ENCODE results near the gene CLECL1. TPM values are rescaled to one million over a fixed set of nuclear protein-coding genes. Genes with fewer than 3 reads are reported as not detected.

CLECL1 gene
- polyA plus RNA-seq, 1 of the 3 experiments (the other 2 are of a cell fraction), result not detected

DNA sequence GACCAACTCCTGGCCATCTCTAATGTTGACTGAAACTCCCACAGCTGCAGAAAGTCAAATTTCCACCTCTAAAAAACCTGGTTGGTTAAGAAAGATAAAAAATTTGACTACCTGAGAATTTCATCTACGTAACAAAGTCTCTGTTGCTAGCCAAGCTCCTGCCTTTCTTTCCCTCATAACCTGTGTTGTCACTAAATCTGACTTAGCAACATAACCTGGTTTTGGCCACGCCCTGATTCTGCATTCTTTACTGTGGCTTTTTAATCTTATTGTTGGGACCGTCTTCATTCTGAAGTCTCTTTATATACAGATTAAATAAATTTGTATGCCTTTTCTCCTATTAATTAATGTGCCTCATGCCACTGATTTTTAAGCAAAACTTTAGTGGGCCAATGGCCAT is 43.9 kb upstream of the CLECL1 start:
- ChIA-PET CTCF (no interaction called here), POLR2A (no interaction called here)
- H3K4me1 ChIP-seq (ENCODE audit: control insufficient read depth in 1 of 2, insufficient read depth in 2 of 2, low read depth in 1 of 2, low read length in 1 of 2), result no peaks in the 10 kb centered on the region
- 14% methylated on average over 3 of the region's 3 CpGs for WGBS (ENCODE audit: low lambda C conversion rate)
- H3K9me2 ChIP-seq, result no peaks in the 10 kb centered on the region
- no peaks in the 10 kb centered on the region for H3K36me3 ChIP-seq (replicated peaks in 1 of 2; ENCODE audit: control insufficient read depth in 1 of 2, insufficient read depth in 2 of 2, low read length in 1 of 2)
- DNase-seq, result no peak
- H3K27ac ChIP-seq (ENCODE audit: low read depth in 2 of 2, low read length in 1 of 2), result no peak overlapping the region
- H4K20me1 ChIP-seq (ENCODE audit: insufficient read depth), result no peaks in the 10 kb centered on the region
- no peak overlapping the region for H3K9ac ChIP-seq
- no peak overlapping the region for H2AFZ ChIP-seq (ENCODE audit: low read depth)
- no peak for TF ChIP-seq NFIC (IDR thresholded peaks at IDR 0.05; ENCODE audit: borderline replicate concordance)
- TF ChIP-seq RAD21 (IDR thresholded peaks at IDR 0.05; ENCODE audit: low read length), result no peak
- no peak for TF ChIP-seq TAF1 (IDR thresholded peaks at IDR 0.05; ENCODE audit: borderline replicate concordance, low read depth, low read length)
- no peak overlapping the region for H3K4me3 ChIP-seq (ENCODE audit: low read depth in 2 of 2, low read length in 1 of 2)
- H3K9me3 ChIP-seq, result no peaks in the 10 kb centered on the region
- H3K79me2 ChIP-seq (ENCODE audit: insufficient read depth), result no peaks in the 10 kb centered on the region
- H3K4me2 ChIP-seq, result no peak overlapping the region
- H3K27me3 ChIP-seq (ENCODE audit: insufficient read depth), result no peaks in the 10 kb centered on the region; the same call in 1 of the 2 replicates
- no peaks in the 10 kb centered on the region for H3F3A ChIP-seq (replicated peaks; ENCODE audit: insufficient read depth)

DNA sequence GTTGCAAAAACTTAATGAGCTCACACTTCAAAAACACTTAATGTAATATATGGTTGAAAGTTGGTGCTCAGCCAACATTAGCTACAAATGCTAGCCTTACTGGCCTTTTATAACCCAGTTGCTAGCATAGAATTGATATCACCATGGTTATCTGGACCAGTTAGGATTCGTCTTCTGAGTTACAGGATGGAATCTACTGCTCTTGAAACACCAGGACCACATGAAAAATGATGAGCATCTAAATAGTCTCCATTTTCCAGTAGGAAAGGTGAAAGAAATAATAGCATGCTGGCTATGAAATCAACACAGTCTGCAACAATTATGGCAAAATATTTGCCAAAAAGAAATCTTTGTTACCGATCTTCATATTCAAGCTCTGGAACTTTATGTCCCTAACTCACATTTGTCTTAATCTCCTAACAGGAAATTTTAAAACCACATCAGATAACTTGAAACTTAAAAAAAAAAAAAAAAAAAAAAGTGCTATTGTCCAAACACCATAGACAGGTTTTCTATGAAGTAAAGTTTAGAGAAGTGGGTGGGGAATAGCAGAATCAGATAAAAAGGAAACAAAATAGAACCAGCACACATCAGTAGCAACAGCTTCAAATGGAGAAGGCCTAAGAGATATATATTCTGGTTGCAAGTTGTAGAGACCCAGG is 40.5 kb upstream of the CLECL1 start:
- Histone ChIP-seq H3K4me2 (no peak overlapping the region), H3K36me3 (replicated peaks in 1 of 2; ENCODE audit: control insufficient read depth in 1 of 2, insufficient read depth in 2 of 2, low read length in 1 of 2) (no peaks in the 10 kb centered on the region), H3K27ac (ENCODE audit: low read depth in 2 of 2, low read length in 1 of 2) (no peak overlapping the region), H3K4me3 (ENCODE audit: low read depth in 2 of 2, low read length in 1 of 2) (no peak overlapping the region), H2AFZ (ENCODE audit: low read depth) (no peak overlapping the region), H3K9me3 (no peaks in the 10 kb centered on the region), H3K27me3 (ENCODE audit: insufficient read depth) (no peaks in the 10 kb centered on the region; the same call in 1 of the 2 replicates), H3K9ac (no peak overlapping the region), H3K4me1 (ENCODE audit: control insufficient read depth in 1 of 2, insufficient read depth in 2 of 2, low read depth in 1 of 2, low read length in 1 of 2) (no peaks in the 10 kb centered on the region), H3K79me2 (ENCODE audit: insufficient read depth) (no peaks in the 10 kb centered on the region), H3F3A (replicated peaks; ENCODE audit: insufficient read depth) (no peaks in the 10 kb centered on the region), H4K20me1 (ENCODE audit: insufficient read depth) (no peaks in the 10 kb centered on the region), H3K9me2 (no peaks in the 10 kb centered on the region)
- DNase-seq, result no peak
- ChIA-PET CTCF (interaction anchor here (3.4 kb wide), 1 partner anchor 23 kb away, joined by 23 read pairs; no protein-coding TSS in a partner anchor), POLR2A (no interaction called here)
- TF ChIP-seq, protein P1, sequence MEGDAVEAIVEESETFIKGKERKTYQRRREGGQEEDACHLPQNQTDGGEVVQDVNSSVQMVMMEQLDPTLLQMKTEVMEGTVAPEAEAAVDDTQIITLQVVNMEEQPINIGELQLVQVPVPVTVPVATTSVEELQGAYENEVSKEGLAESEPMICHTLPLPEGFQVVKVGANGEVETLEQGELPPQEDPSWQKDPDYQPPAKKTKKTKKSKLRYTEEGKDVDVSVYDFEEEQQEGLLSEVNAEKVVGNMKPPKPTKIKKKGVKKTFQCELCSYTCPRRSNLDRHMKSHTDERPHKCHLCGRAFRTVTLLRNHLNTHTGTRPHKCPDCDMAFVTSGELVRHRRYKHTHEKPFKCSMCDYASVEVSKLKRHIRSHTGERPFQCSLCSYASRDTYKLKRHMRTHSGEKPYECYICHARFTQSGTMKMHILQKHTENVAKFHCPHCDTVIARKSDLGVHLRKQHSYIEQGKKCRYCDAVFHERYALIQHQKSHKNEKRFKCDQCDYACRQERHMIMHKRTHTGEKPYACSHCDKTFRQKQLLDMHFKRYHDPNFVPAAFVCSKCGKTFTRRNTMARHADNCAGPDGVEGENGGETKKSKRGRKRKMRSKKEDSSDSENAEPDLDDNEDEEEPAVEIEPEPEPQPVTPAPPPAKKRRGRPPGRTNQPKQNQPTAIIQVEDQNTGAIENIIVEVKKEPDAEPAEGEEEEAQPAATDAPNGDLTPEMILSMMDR (IDR thresholded peaks at IDR 0.05), result no peak
- TF ChIP-seq FOSL2 (IDR thresholded peaks at IDR 0.05; ENCODE audit: borderline replicate concordance, low read depth) (no peak), SMC3 (IDR thresholded peaks at IDR 0.05; ENCODE audit: low read depth, low read length) (no peak), NFIC (IDR thresholded peaks at IDR 0.05; ENCODE audit: borderline replicate concordance) (no peak), MXI1 (IDR thresholded peaks at IDR 0.05; ENCODE audit: low read depth, low read length) (no peak), EP300 (IDR thresholded peaks at IDR 0.05; ENCODE audit: borderline replicate concordance in 1 of 2, low read depth in 1 of 2, low read length in 1 of 2) (no peak)
- 9% methylated on average over 2 of the region's 2 CpGs for WGBS (ENCODE audit: low lambda C conversion rate)

DNA sequence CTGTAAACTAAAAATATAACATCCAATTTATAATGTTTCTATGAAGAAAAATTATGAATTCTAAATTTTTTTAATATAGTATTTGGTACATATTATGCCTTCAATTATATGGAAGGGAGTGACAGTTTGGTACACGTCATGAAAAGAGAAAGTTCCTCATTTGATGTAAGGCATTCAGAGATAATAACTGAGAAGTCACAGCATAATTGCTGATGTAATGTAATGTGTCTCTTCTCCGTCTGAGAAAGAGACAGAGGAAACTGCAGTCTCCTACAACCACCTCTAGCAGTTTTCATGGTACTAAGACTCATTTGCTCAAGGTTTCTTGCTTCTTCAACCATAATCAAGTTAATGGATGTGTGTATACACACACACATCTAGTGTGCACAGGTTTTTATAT is 30.1 kb upstream of the CLECL1 start:
- no peaks in the 10 kb centered on the region for H4K20me1 ChIP-seq (ENCODE audit: insufficient read depth)
- no peak for DNase-seq
- WGBS (ENCODE audit: low lambda C conversion rate), result 13% methylated on average over 2 of the region's 2 CpGs
- TF ChIP-seq FOXJ3 (CRISPR knock-in tag; IDR thresholded peaks at IDR 0.05), result no peak
- H3K4me3 ChIP-seq (ENCODE audit: low read depth in 2 of 2, low read length in 1 of 2), result no peak overlapping the region
- POLR2A ChIA-PET, result no interaction called here
- no peaks in the 10 kb centered on the region for H3K9me3 ChIP-seq
- no peak overlapping the region for H2AFZ ChIP-seq (ENCODE audit: low read depth)
- CTCF ChIA-PET, result interaction anchor here (5.7 kb wide), 1 partner anchor 14 kb away, joined by 51 read pairs; no protein-coding TSS in a partner anchor
- no peaks in the 10 kb centered on the region for H3K36me3 ChIP-seq (replicated peaks in 1 of 2; ENCODE audit: control insufficient read depth in 1 of 2, insufficient read depth in 2 of 2, low read length in 1 of 2)
- no peaks in the 10 kb centered on the region for H3K4me1 ChIP-seq (ENCODE audit: control insufficient read depth in 1 of 2, insufficient read depth in 2 of 2, low read depth in 1 of 2, low read length in 1 of 2)
- no peaks in the 10 kb centered on the region for H3K79me2 ChIP-seq (ENCODE audit: insufficient read depth)
- H3K9ac ChIP-seq, result no peak overlapping the region
- H3F3A ChIP-seq (replicated peaks; ENCODE audit: insufficient read depth), result no peaks in the 10 kb centered on the region
- H3K27me3 ChIP-seq (ENCODE audit: insufficient read depth), result peaks cover 9% of the 10 kb centered on the region; the same call in 1 of the 2 replicates
- no peaks in the 10 kb centered on the region for H3K9me2 ChIP-seq
- H3K4me2 ChIP-seq, result no peak overlapping the region
- H3K27ac ChIP-seq (ENCODE audit: low read depth in 2 of 2, low read length in 1 of 2), result no peak overlapping the region

Data from SK-N-SH (cell line).